ENCODE measurements around the gene OR52K2. TPM values are rescaled to one million over a fixed set of nuclear protein-coding genes. Genes with fewer than 3 reads are reported as not detected.

OR52K2 gene
- total and polyA plus RNA-seq, 2 of the 13 experiments (the other 11 are each of a cell fraction or from before 2014, with no cell fraction given) = not detected

DNA sequence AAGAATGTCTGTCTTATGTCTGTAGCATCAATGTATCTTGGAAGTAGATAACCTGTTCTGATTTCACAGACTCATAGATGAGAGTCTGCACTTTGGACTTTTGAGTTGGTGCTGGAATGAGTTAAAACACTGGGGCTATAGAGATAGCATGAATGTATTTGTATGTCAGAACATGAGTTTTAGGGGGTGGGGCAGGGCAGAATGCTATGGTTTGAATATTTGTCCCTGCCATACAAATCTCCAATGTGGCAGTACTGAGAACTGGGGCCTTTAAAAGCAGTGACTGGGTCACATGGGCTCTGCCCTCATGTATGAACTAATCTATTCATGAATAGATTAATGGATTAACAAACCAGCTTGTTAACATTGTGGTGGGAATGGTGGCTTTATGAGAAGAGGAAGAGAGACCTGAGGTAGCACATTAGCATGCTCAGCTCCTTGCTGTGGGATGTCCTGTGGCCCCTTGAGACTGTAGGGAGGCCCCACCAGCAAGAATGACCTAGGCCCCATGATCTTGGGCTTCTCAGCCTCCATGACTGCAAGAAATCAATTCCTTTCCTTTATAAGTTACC, 17.9 kb downstream of the OR52K2 start (continued):
- TF ChIP-seq, protein P1, sequence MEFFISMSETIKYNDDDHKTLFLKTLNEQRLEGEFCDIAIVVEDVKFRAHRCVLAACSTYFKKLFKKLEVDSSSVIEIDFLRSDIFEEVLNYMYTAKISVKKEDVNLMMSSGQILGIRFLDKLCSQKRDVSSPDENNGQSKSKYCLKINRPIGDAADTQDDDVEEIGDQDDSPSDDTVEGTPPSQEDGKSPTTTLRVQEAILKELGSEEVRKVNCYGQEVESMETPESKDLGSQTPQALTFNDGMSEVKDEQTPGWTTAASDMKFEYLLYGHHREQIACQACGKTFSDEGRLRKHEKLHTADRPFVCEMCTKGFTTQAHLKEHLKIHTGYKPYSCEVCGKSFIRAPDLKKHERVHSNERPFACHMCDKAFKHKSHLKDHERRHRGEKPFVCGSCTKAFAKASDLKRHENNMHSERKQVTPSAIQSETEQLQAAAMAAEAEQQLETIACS (CRISPR knock-in tag; IDR thresholded peaks at IDR 0.05) = no peak
- TF ChIP-seq ZNF235 (CRISPR knock-in tag; IDR thresholded peaks at IDR 0.05; ENCODE audit: borderline replicate concordance) = no peak

DNA sequence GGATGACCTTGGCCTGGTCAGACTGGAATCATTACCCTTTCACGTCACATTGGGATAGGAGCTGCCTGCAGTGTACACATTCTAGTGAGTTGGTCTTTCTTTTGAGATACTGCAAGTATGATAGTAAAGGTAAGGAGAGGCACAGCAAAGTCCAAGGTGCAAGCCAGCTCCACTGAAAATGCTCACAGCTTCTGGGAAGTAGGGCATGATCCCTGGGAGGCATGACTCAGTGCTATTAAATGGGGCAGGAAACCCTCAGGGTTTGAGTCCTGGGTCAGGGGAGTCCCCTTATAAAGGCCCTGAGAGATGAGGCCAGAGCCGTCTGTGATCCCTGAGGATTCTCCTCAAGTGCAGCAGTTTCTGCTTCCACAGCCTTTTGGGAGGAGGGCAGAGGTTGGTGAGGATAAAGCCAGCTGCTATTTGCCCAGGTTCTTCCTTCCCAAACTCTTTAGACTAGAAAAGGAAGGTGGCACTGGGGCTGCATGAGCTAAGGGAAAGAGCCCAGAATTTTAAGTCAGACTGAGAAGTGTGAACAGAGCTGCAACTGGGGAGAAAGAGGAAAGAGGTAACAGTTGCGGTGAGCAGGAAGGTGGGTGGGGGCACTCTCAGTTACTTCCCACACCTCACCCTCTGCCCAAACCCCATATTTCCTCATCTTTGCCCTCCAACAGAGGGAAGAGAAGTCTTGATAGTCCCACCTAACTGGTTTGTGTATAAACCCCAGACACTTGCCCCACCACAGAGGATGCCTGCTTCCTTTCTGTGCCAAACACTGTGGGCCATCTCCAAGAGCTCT, 18.9 kb downstream of the OR52K2 start:
- H3K9me3 ChIP-seq (ENCODE audit: low read length) = peaks cover 18% of the 10 kb centered on the region; the same call in 1 of the 2 replicates
- H3K4me2 ChIP-seq (ENCODE audit: low read depth, low read length) = no peak overlapping the region
- DNase-seq (ENCODE audit: low spot score) (no peak), FAIRE-seq (no peak), ATAC-seq (no peak)
- BruUV-seq (replicated peaks) = no TSS peak
- WGBS (ENCODE audit: low lambda C conversion rate) = 21% methylated on average over 3 of the region's 3 CpGs
- H3K27ac ChIP-seq (ENCODE audit: extremely low read length, insufficient read depth, low read length) = no peak overlapping the region
- no peak overlapping the region for H3K4me3 ChIP-seq (replicated peaks in 1 of 3; ENCODE audit: insufficient read depth in 1 of 3, low read depth in 2 of 3, low read length in 3 of 3)
- no peaks in the 10 kb centered on the region for H3K4me1 ChIP-seq (ENCODE audit: insufficient read depth, low read length)
- TF ChIP-seq ZNF788 (CRISPR knock-in tag; IDR thresholded peaks at IDR 0.05; ENCODE audit: borderline replicate concordance) (no peak), MEIS2 (CRISPR knock-in tag; IDR thresholded peaks at IDR 0.05) (no peak), ZSCAN25 (CRISPR knock-in tag; IDR thresholded peaks at IDR 0.05) (no peak)
- TF ChIP-seq, protein P2, sequence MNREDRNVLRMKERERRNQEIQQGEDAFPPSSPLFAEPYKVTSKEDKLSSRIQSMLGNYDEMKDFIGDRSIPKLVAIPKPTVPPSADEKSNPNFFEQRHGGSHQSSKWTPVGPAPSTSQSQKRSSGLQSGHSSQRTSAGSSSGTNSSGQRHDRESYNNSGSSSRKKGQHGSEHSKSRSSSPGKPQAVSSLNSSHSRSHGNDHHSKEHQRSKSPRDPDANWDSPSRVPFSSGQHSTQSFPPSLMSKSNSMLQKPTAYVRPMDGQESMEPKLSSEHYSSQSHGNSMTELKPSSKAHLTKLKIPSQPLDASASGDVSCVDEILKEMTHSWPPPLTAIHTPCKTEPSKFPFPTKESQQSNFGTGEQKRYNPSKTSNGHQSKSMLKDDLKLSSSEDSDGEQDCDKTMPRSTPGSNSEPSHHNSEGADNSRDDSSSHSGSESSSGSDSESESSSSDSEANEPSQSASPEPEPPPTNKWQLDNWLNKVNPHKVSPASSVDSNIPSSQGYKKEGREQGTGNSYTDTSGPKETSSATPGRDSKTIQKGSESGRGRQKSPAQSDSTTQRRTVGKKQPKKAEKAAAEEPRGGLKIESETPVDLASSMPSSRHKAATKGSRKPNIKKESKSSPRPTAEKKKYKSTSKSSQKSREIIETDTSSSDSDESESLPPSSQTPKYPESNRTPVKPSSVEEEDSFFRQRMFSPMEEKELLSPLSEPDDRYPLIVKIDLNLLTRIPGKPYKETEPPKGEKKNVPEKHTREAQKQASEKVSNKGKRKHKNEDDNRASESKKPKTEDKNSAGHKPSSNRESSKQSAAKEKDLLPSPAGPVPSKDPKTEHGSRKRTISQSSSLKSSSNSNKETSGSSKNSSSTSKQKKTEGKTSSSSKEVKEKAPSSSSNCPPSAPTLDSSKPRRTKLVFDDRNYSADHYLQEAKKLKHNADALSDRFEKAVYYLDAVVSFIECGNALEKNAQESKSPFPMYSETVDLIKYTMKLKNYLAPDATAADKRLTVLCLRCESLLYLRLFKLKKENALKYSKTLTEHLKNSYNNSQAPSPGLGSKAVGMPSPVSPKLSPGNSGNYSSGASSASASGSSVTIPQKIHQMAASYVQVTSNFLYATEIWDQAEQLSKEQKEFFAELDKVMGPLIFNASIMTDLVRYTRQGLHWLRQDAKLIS (CRISPR knock-in tag; IDR thresholded peaks at IDR 0.05) = no peak
- intact Hi-C loops (cut with micrococcal nuclease; ENCODE audit: unreplicated experiment) = no loop called here
- H2AFZ ChIP-seq (ENCODE audit: low read length) = no peak overlapping the region
- ChIA-PET CTCF (ENCODE audit: low intra/inter-chr PET ratio, low total read pairs) (no interaction called here), POLR2A (no interaction called here)
- no peaks in the 10 kb centered on the region for H3K36me3 ChIP-seq (replicated peaks in 1 of 2; ENCODE audit: control insufficient read depth in 1 of 2, insufficient read depth in 2 of 2, low read length in 2 of 2)
- H3K27me3 ChIP-seq (ENCODE audit: control insufficient read depth in 1 of 2, insufficient read depth in 2 of 2, low read length in 2 of 2) = peaks cover 0 to 5% of the 10 kb centered on the region in 2 experiments; a peak in 2 of 5 replicates
- in situ Hi-C loops (cut with HindIII; ENCODE audit: extremely low pct_ligation_motif_present, low pct_unique_long_range_greater_than_20kb) = no loop called here
- H3K79me2 ChIP-seq (ENCODE audit: insufficient read depth, low read length) = no peaks in the 10 kb centered on the region
- H3K9ac ChIP-seq (ENCODE audit: insufficient read depth, low read depth, low read length) = no peak overlapping the region
- H4K20me1 ChIP-seq (ENCODE audit: insufficient read depth, low read length) = 0 out of 2 replicates have a peak, but pooled peaks cover 2% of the 10 kb centered on the region

Measured in HepG2 (cell line).